Measurements from ENCODE around the gene ANAPC4. TPM values are rescaled to one million over a fixed set of nuclear protein-coding genes. Genes with fewer than 3 reads are reported as not detected.

ANAPC4 gene
- total and polyA plus RNA-seq, 11 donors, result 6.7 to 15.5 (median 11.7) TPM

DNA sequence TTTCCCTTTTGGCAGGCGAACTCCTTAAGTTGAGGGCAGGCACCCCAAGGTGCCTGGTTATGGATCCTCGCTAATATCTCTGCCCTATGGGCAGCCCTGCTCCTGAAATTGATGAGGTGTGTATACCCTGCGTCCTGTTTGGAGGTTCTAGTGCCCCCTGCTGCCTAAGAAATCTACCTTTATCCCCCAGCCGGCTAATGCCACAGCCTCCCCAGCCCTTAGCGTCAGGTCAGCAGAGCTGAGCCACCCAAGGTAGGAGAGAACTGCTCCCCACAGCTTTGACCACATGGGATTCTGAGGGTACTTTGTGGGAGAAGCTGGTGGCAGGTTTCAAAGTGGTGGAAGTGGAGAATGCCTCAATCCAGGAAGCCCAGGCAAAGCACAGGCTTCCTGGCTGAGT is 50.8 kb downstream of the ANAPC4 start:
- Histone ChIP-seq H3K4me1 (peaks cover 0 to 27% (median 9%) of the 10 kb centered on the region in 12 donors), H3K4me3 (no peak overlapping the region), H3K9me3 (peaks cover 0 to 4% (median 0%) of the 10 kb centered on the region in 12 donors), H3K27ac (no peak overlapping the region), H3K27me3 (no peaks in the 10 kb centered on the region), H3K36me3 (peaks cover 0 to 3% (median 0%) of the 10 kb centered on the region in 9 donors)
- intact Hi-C loops (cut with DNase I), result no loop called here
- WGBS, 4 donors, result 89 to 94% (median 91%) methylated on average over 5 of the region's 5 CpGs
- DNase-seq, result no peak
- no peak for ATAC-seq
- no peak for TF ChIP-seq POLR2A (IDR thresholded peaks at IDR 0.05)
- TF ChIP-seq CTCF (IDR thresholded peaks at IDR 0.05), result no peak

GRCh38 chr4:25430630-25431029 is 53.6 kb downstream of the ANAPC4 start:
- H3K27me3 ChIP-seq, result no peaks in the 10 kb centered on the region
- H3K27ac ChIP-seq, result no peak overlapping the region
- no peak overlapping the region for H3K4me3 ChIP-seq
- ATAC-seq, result no peak
- 86 to 91% (median 90%) methylated on average over 5 of the region's 5 CpGs for WGBS, 4 donors
- H3K36me3 ChIP-seq, result no peaks in the 10 kb centered on the region
- peaks cover 0 to 4% (median 0%) of the 10 kb centered on the region in 12 donors for H3K9me3 ChIP-seq
- intact Hi-C loops (cut with DNase I), result no loop called here
- H3K4me1 ChIP-seq, result peaks cover 0 to 3% (median 0%) of the 10 kb centered on the region in 12 donors
- TF ChIP-seq CTCF (IDR thresholded peaks at IDR 0.05) (no peak), POLR2A (IDR thresholded peaks at IDR 0.05) (no peak)
- DNase-seq, result no peak

GRCh38 chr4:25433966-25434827 is 57.1 kb downstream of the ANAPC4 start:
- intact Hi-C loops (cut with DNase I), result no loop called here
- DNase-seq (no peak), ATAC-seq (no peak)
- Histone ChIP-seq H3K27ac (no peak overlapping the region), H3K9me3 (peaks cover 0 to 5% (median 0%) of the 10 kb centered on the region in 12 donors), H3K27me3 (no peaks in the 10 kb centered on the region), H3K4me3 (no peak overlapping the region), H3K36me3 (no peaks in the 10 kb centered on the region), H3K4me1 (no peaks in the 10 kb centered on the region)
- TF ChIP-seq CTCF (IDR thresholded peaks at IDR 0.05), result no peak
- TF ChIP-seq POLR2A (IDR thresholded peaks at IDR 0.05), result no peak
- WGBS, 4 donors, result 85 to 90% (median 87%) methylated on average over 14 of the region's 14 CpGs

GRCh38 chr4:25437926-25438325 is 60.9 kb downstream of the ANAPC4 start:
- H3K27me3 ChIP-seq, result no peaks in the 10 kb centered on the region
- no peak overlapping the region for H3K4me3 ChIP-seq
- ATAC-seq, result no peak
- no peak overlapping the region for H3K27ac ChIP-seq
- H3K9me3 ChIP-seq, result peaks cover 0 to 7% (median 0%) of the 10 kb centered on the region in 12 donors
- TF ChIP-seq POLR2A (IDR thresholded peaks at IDR 0.05), result no peak
- no peak for TF ChIP-seq CTCF (IDR thresholded peaks at IDR 0.05)
- no peaks in the 10 kb centered on the region for H3K36me3 ChIP-seq
- DNase-seq, result no peak
- intact Hi-C loops (cut with DNase I), result loop anchor here in 1 of 10 donors (5.0 kb wide), 1 partner anchor 969 kb away; no protein-coding TSS in a partner anchor
- peaks cover 0 to 11% (median 5%) of the 10 kb centered on the region in 12 donors for H3K4me1 ChIP-seq

Measured in heart left ventricle (tissue), 16 donors.